ENCODE results near the gene SRSF9.
A peak's percentile ranks its signal among the peaks of the same experiment; 100 is the strongest.
"Not testable (repeated sequence)": the region's sequence is repeated elsewhere in the genome, so short reads cannot be mapped to it uniquely, and the experiment has no call there.

Gene SRSF9

GRCh38 chr12:120469450-120470149, at the start of gene SRSF9:
SRSF9 (minus strand) TSS chr12:120469748; CDS start chr12:120469609, 139 bp downstream.
- peak; percentile 96 for DNase-seq

GRCh38 chr12:120519324-120519723, 49.8 kb upstream of the SRSF9 start:
- DNase-seq, result not testable (repeated sequence)

- no peak for DNase-seq
Observed at GRCh38 chr12:120515496-120515895, 45.9 kb upstream of the SRSF9 start.

GRCh38 chr12:120514002-120514401, 44.5 kb upstream of the SRSF9 start:
- DNase-seq, result no peak

- no peak for DNase-seq
Observed at GRCh38 chr12:120508537-120508936, 39.0 kb upstream of the SRSF9 start.

- no peak for DNase-seq
Observed at GRCh38 chr12:120504587-120504986, 35.0 kb upstream of the SRSF9 start.

GRCh38 chr12:120500581-120500980, 31.0 kb upstream of the SRSF9 start:
- no peak for DNase-seq

- DNase-seq, result no peak
Observed at GRCh38 chr12:120498870-120499515, 29.4 kb upstream of the SRSF9 start.

- DNase-seq, result no peak
Observed at GRCh38 chr12:120497524-120498150, 28.1 kb upstream of the SRSF9 start.

GRCh38 chr12:120496413-120497340, 27.1 kb upstream of the SRSF9 start:
- peak; percentile 72 for DNase-seq

- DNase-seq, result peak; percentile 97
Observed at GRCh38 chr12:120495731-120496412, 26.3 kb upstream of the SRSF9 start, which contains the start of gene DYNLL1. DYNLL1 (plus strand) TSS chr12:120496113; CDS start chr12:120496422, 309 bp downstream.

- peak; percentile 37 for DNase-seq
Observed at GRCh38 chr12:120495186-120495730, 25.7 kb upstream of the SRSF9 start.

- DNase-seq, result no peak
Observed at GRCh38 chr12:120490833-120491512, 21.4 kb upstream of the SRSF9 start.

GRCh38 chr12:120490325-120490724, 20.8 kb upstream of the SRSF9 start:
- DNase-seq, result no peak

GRCh38 chr12:120489018-120489417, 19.5 kb upstream of the SRSF9 start:
- DNase-seq, result no peak

- DNase-seq, result no peak
Observed at GRCh38 chr12:120488057-120488640, 18.6 kb upstream of the SRSF9 start.

GRCh38 chr12:120487552-120487951, 18.0 kb upstream of the SRSF9 start:
- not testable (repeated sequence) for DNase-seq

GRCh38 chr12:120485961-120486881, 16.7 kb upstream of the SRSF9 start:
- no peak for DNase-seq

GRCh38 chr12:120483621-120484020, 14.1 kb upstream of the SRSF9 start:
- DNase-seq, result no peak

Data from left hindlimb (tissue), 1 donor.